Motor neuron (in vitro differentiated cells): Measurements from ENCODE around the gene UGT1A3. TPM values are rescaled to one million over a fixed set of nuclear protein-coding genes. Genes with fewer than 3 reads are reported as not detected.
A peak's percentile ranks its signal among the peaks of the same experiment; 100 is the strongest.

ENCODE experiments used
- ATAC-seq, 8 experiments: fragments of 200-7000 bp; cut with Tn5 transposase; replicated peaks in 6 of 8; 2 replicates each; pipeline ENCODE4 v1.8.0; 2021; ENCODE audit warnings: mild to moderate bottlenecking in 8 of 8, moderate library complexity in 8 of 8
- H3K27ac ChIP-seq, 2 donors: fragments of 250-450 bp; sonication (Bioruptor Pico); 2 replicates each; pipeline ENCODE4 v1.9.0; 2021; ENCODE audit warnings: antibody characterized with exemption in 2 of 2, mild to moderate bottlenecking in 2 of 2, moderate library complexity in 1 of 2
- H3K4me1 ChIP-seq, 2 donors: fragments of 250-450 bp; sonication (Bioruptor Pico); replicated peaks in 1 of 2; 2 replicates each; pipeline ENCODE4 v1.6.1; 2021; ENCODE audit warnings: antibody characterized with exemption in 2 of 2, mild to moderate bottlenecking in 2 of 2, moderate library complexity in 1 of 2
- H3K4me3 ChIP-seq, 5 donors: fragments of 250-450 bp; sonication (Bioruptor Pico); 2 replicates each; pipeline ENCODE4 v1.9.0; 2021; ENCODE audit warnings: antibody characterized with exemption in 5 of 5, mild to moderate bottlenecking in 5 of 5, moderate library complexity in 4 of 5
- WGBS, 10 experiments: fragments of 450-650 bp; shearing (Covaris generic); methylation state at CpG; one replicate each; pipeline ENCODE4 v1.0.0; 2022; 5-methylcytosine and 5-hydroxymethylcytosine counted together
- in situ Hi-C, 9 experiments: fragments of 400-800 bp; cut with MboI; loops; one replicate each; pipeline ENCODE4 v1.15.0; 2021; ENCODE audit warnings: low sequenced_read_pairs in 9 of 9, low pct_unique_long_range_greater_than_20kb in 2 of 9; ENCODE audit not compliant: unreplicated experiment in 9 of 9
- total RNA-seq, 8 experiments: library from RNA; unstranded; fragments of 300-600 nt; gene quantifications; 2 replicates each; pipeline versions ENCODE4 v1.2.3 to v1.2.4, GENCODE V29; 2022

UGT1A3 gene
- total RNA-seq, 8 experiments from 2014 or later = 0.24 to 0.76 (median 0.31) TPM; not detected in 5

- in situ Hi-C loops = no loop called here
- Histone ChIP-seq H3K4me3 (no peak overlapping the region), H3K27ac (no peak overlapping the region), H3K4me1 (no peaks in the 10 kb centered on the region)
- no peak for ATAC-seq
- 40 to 80% (median 76%) methylated on average over 1 to 5 of the region's 10 CpGs; no CpG with 5 or more reads in 4 of the 10 experiments for WGBS, 10 experiments
These were observed 79.4 kb downstream of the UGT1A3 start for GRCh38 chr2:233807966-233808935.

GRCh38 chr2:233810385-233810784, 81.5 kb downstream of the UGT1A3 start:
- no peak for ATAC-seq
- no peaks in the 10 kb centered on the region for H3K4me1 ChIP-seq
- no peak overlapping the region for H3K4me3 ChIP-seq
- no peak overlapping the region for H3K27ac ChIP-seq
- WGBS, 10 experiments = 48 to 100% (median 78%) methylated on average over 1 to 6 of the region's 6 CpGs; no CpG with 5 or more reads in 5 of the 10 experiments
- in situ Hi-C loops = no loop called here

- Histone ChIP-seq H3K4me1 (no peaks in the 10 kb centered on the region), H3K27ac (no peak overlapping the region), H3K4me3 (no peak overlapping the region)
- in situ Hi-C loops = no loop called here
- 36 to 80% (median 53%) methylated on average over 1 to 3 of the region's 4 CpGs; no CpG with 5 or more reads in 3 of the 10 experiments for WGBS, 10 experiments
- no peak for ATAC-seq
These were observed 82.2 kb downstream of the UGT1A3 start for GRCh38 chr2:233811087-233811486.

- peaks cover 0 to 4% of the 10 kb centered on the region in 2 donors for H3K4me1 ChIP-seq
- ATAC-seq = no peak
- WGBS, 10 experiments = 0 to 85% (median 60%) methylated on average over 1 to 8 of the region's 8 CpGs; no CpG with 5 or more reads in 2 of the 10 experiments
- H3K4me3 ChIP-seq = no peak overlapping the region
- in situ Hi-C loops = no loop called here
- H3K27ac ChIP-seq = no peak overlapping the region
These were observed 82.9 kb downstream of the UGT1A3 start for GRCh38 chr2:233811732-233812131.

GRCh38 chr2:233813236-233814055, 84.6 kb downstream of the UGT1A3 start:
- Histone ChIP-seq H3K27ac (no peak overlapping the region), H3K4me3 (no peak overlapping the region), H3K4me1 (peaks cover 0 to 6% of the 10 kb centered on the region in 2 donors)
- no peak for ATAC-seq
- WGBS, 10 experiments = 20 to 100% (median 80%) methylated on average over 1 to 3 of the region's 3 CpGs; no CpG with 5 or more reads in 5 of the 10 experiments
- in situ Hi-C loops = no loop called here

- Histone ChIP-seq H3K4me3 (no peak overlapping the region), H3K27ac (no peak overlapping the region), H3K4me1 (peaks cover 0 to 6% of the 10 kb centered on the region in 2 donors)
- WGBS, 10 experiments = 40 to 80% methylated on average over 1 of the region's 2 CpGs; no CpG with 5 or more reads in 8 of the 10 experiments
- in situ Hi-C loops = no loop called here
- peak in 3 of 8 experiments; percentile 21 to 71 (median 50) for ATAC-seq
These were observed 85.4 kb downstream of the UGT1A3 start for GRCh38 chr2:233814056-233814835.

- Histone ChIP-seq H3K4me1 (peaks cover 0 to 6% of the 10 kb centered on the region in 2 donors), H3K27ac (no peak overlapping the region), H3K4me3 (no peak overlapping the region)
- in situ Hi-C loops = no loop called here
- ATAC-seq = no peak
- 26 to 100% (median 80%) methylated on average over 2 to 6 of the region's 6 CpGs for WGBS, 10 experiments
These were observed 87.0 kb downstream of the UGT1A3 start for GRCh38 chr2:233815861-233816260.

GRCh38 chr2:233816334-233816733, 87.5 kb downstream of the UGT1A3 start:
- Histone ChIP-seq H3K4me3 (no peak overlapping the region), H3K27ac (no peak overlapping the region), H3K4me1 (peaks cover 0 to 6% of the 10 kb centered on the region in 2 donors)
- 0 to 63% (median 37%) methylated on average over 1 to 2 of the region's 2 CpGs; no CpG with 5 or more reads in 5 of the 10 experiments for WGBS, 10 experiments
- in situ Hi-C loops = no loop called here
- peak in 1 of 8 experiments; percentile 47 for ATAC-seq

GRCh38 chr2:233816771-233817170, 87.9 kb downstream of the UGT1A3 start:
- peak in 1 of 8 experiments; percentile 4 for ATAC-seq
- H3K27ac ChIP-seq = no peak overlapping the region
- in situ Hi-C loops = no loop called here
- H3K4me3 ChIP-seq = no peak overlapping the region
- H3K4me1 ChIP-seq = peaks cover 0 to 6% of the 10 kb centered on the region in 2 donors
- WGBS, 10 experiments = 17 to 89% (median 51%) methylated on average over 1 to 4 of the region's 4 CpGs; no CpG with 5 or more reads in 6 of the 10 experiments

- no peak overlapping the region for H3K4me3 ChIP-seq
- 52 to 100% (median 57%) methylated on average over 2 to 3 of the region's 3 CpGs; no CpG with 5 or more reads in 7 of the 10 experiments for WGBS, 10 experiments
- ATAC-seq = peak in 1 of 8 experiments; percentile 11
- no peak overlapping the region for H3K27ac ChIP-seq
- peaks cover 0 to 6% of the 10 kb centered on the region in 2 donors for H3K4me1 ChIP-seq
- in situ Hi-C loops = no loop called here
These were observed 88.6 kb downstream of the UGT1A3 start for GRCh38 chr2:233817361-233817911.

GRCh38 chr2:233817995-233818638, 89.3 kb downstream of the UGT1A3 start:
- ATAC-seq = no peak
- WGBS, 10 experiments = 17 to 100% (median 81%) methylated on average over 1 to 7 of the region's 11 CpGs; no CpG with 5 or more reads in 4 of the 10 experiments
- in situ Hi-C loops = no loop called here
- H3K27ac ChIP-seq = no peak overlapping the region
- H3K4me3 ChIP-seq = no peak overlapping the region
- H3K4me1 ChIP-seq = peaks cover 0 to 6% of the 10 kb centered on the region in 2 donors
